ENCODE results near the gene GPATCH4. TPM values are rescaled to one million over a fixed set of nuclear protein-coding genes. Genes with fewer than 3 reads are reported as not detected.
"Not testable (repeated sequence)": the region's sequence is repeated elsewhere in the genome, so short reads cannot be mapped to it uniquely, and the experiment has no call there.

Gene GPATCH4
- total RNA-seq, 2 donors from 2014 or later = 47.9 to 135 TPM

DNA sequence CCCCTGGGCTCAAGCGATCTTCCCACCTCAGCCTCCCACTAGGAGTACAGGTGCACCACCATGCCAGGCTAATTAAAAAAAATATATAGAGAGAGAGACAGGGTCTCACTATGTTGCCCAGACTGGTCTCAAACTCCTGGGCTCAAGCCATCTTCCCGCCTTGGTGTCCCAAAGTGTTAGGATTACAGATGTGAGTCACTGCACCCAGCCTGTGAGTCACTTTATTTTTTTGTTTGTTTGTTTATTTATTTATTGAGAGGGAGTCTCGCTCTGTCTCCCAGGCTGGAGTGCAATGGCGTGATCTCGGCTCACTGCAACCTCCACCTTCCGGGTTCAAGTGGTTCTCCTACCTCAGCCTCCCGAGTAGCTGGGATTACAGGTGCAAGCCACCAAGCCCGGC is 13.4 kb downstream of the GPATCH4 start:
- not testable (repeated sequence) for DNase-seq (ENCODE audit: low spot score); H3K9me3 Mint-ChIP-seq; H3K36me3 Mint-ChIP-seq; H3K4me3 Mint-ChIP-seq; ATAC-seq; H3K27me3 Mint-ChIP-seq; H3K27ac Mint-ChIP-seq
- H3K4me1 Mint-ChIP-seq (ENCODE audit: low read depth in 2 of 2) = peaks cover 9 to 15% of the 10 kb centered on the region in 2 donors

- ATAC-seq (no peak), DNase-seq (ENCODE audit: low spot score) (no peak)
- Mint-ChIP-seq H3K36me3 (no peaks in the 10 kb centered on the region), H3K4me3 (no peak overlapping the region), H3K27ac (no peak overlapping the region), H3K27me3 (no peaks in the 10 kb centered on the region), H3K4me1 (ENCODE audit: low read depth in 2 of 2) (peaks cover 5 to 9% of the 10 kb centered on the region in 2 donors), H3K9me3 (no peaks in the 10 kb centered on the region)
Observed at GRCh38 chr1:156586892-156587477, 14.3 kb downstream of the GPATCH4 start.

- no peak overlapping the region for H3K4me3 Mint-ChIP-seq
- H3K4me1 Mint-ChIP-seq (ENCODE audit: low read depth in 2 of 2) = peaks cover 5 to 9% of the 10 kb centered on the region in 2 donors
- H3K9me3 Mint-ChIP-seq = no peaks in the 10 kb centered on the region
- ATAC-seq (no peak), DNase-seq (ENCODE audit: low spot score) (no peak)
- no peaks in the 10 kb centered on the region for H3K36me3 Mint-ChIP-seq
- no peaks in the 10 kb centered on the region for H3K27me3 Mint-ChIP-seq
- no peak overlapping the region for H3K27ac Mint-ChIP-seq
Observed at GRCh38 chr1:156586323-156586722, 15.0 kb downstream of the GPATCH4 start.

- Mint-ChIP-seq H3K9me3 (no peaks in the 10 kb centered on the region), H3K36me3 (no peaks in the 10 kb centered on the region), H3K4me3 (no peak overlapping the region), H3K4me1 (ENCODE audit: low read depth in 2 of 2) (peaks cover 3 to 4% of the 10 kb centered on the region in 2 donors), H3K27ac (no peak overlapping the region), H3K27me3 (no peaks in the 10 kb centered on the region)
- ATAC-seq (no peak), DNase-seq (ENCODE audit: low spot score) (no peak)
Observed at GRCh38 chr1:156584813-156585212, 16.5 kb downstream of the GPATCH4 start.

GRCh38 chr1:156583821-156584622 is 17.3 kb downstream of the GPATCH4 start:
- DNase-seq (ENCODE audit: low spot score) = no peak
- peaks cover 3 to 4% of the 10 kb centered on the region in 2 donors for H3K4me1 Mint-ChIP-seq (ENCODE audit: low read depth in 2 of 2)
- peak overlapping the region; percentile 27 for H3K4me3 Mint-ChIP-seq
- no peaks in the 10 kb centered on the region for H3K27me3 Mint-ChIP-seq
- H3K9me3 Mint-ChIP-seq = no peaks in the 10 kb centered on the region
- H3K27ac Mint-ChIP-seq = no peak overlapping the region
- ATAC-seq = peak; percentile 37 to 64
- H3K36me3 Mint-ChIP-seq = no peaks in the 10 kb centered on the region

- Mint-ChIP-seq H3K9me3 (no peaks in the 10 kb centered on the region), H3K27me3 (no peaks in the 10 kb centered on the region), H3K36me3 (no peaks in the 10 kb centered on the region), H3K4me3 (peak overlapping the region; percentile 16), H3K27ac (peak overlapping the region; percentile 68 to 88), H3K4me1 (ENCODE audit: low read depth in 2 of 2) (peaks cover 4 to 5% of the 10 kb centered on the region in 2 donors)
- DNase-seq (ENCODE audit: low spot score) (no peak), ATAC-seq (peak in 1 of 2 donors; percentile 25)
Observed at GRCh38 chr1:156582388-156583017, 18.8 kb downstream of the GPATCH4 start.

DNA sequence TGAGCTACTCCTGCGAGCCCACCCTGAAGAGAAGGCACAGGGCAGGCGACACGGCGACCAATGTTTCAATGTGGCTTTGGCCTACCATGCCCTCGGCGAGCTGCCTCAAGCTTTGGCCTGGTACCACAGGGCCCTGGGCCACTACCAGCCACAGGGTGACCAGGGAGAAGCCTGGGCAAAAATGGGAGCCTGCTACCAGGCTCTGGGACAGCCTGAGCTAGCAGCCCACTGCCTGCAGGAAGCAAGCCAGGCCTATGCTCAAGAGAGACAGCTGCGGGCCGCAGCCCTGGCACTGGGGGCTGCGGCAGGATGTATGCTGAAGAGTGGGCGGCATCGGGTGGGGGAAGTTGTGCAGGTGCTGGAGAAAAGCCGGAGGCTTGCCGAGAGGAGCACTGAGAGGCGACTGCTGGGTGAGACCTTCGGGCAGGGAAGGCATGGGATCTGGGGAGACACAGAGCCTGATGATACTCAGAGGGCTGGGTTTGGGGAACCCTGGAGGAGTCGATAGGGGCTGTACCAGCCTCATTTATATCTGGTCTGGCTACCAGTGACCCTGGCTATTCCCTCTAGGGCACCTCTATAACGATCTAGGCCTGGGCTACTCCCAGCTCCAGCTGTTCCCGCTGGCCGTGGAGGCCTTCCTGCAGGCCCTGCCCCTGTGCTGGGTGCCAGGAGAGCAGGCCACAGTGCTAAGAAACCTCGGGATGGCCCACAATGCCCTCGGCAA is 19.5 kb downstream of the GPATCH4 start:
- Mint-ChIP-seq H3K4me1 (ENCODE audit: low read depth in 2 of 2) (peaks cover 4 to 5% of the 10 kb centered on the region in 2 donors), H3K27me3 (no peaks in the 10 kb centered on the region), H3K4me3 (peak overlapping the region; percentile 16), H3K9me3 (no peaks in the 10 kb centered on the region), H3K27ac (peak overlapping the region; percentile 68 to 88), H3K36me3 (no peaks in the 10 kb centered on the region)
- peak; percentile 59 to 68 for ATAC-seq
- DNase-seq (ENCODE audit: low spot score) = no peak

DNA sequence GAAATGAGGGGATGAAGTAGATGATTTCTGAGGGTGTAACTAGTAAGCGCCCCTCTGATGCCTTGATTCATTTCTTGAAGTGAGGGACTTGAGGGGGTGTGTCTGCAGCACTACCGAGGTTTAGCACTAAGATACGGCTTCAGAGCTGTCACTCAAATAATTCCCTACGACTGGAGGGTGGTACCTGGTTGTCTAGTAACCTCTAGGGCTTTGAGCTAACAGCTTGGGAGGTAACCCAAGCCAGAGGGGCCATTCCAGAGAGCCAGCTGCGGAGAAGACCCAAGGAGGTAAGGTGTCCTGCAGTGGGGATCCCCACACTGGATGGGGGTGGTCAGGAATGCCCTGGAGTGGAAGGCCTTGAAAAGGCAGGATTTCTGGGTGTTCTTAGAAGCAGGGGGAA is 21.8 kb downstream of the GPATCH4 start, which contains the start of gene TTC24:
Gene TTC24 (plus strand): TSS at position 252 of the 400 bp plus-strand sequence. CDS start 1,642 bp downstream, outside the sequence.
- no peak within 1 kb of the TSS for H3K27ac Mint-ChIP-seq

DNA sequence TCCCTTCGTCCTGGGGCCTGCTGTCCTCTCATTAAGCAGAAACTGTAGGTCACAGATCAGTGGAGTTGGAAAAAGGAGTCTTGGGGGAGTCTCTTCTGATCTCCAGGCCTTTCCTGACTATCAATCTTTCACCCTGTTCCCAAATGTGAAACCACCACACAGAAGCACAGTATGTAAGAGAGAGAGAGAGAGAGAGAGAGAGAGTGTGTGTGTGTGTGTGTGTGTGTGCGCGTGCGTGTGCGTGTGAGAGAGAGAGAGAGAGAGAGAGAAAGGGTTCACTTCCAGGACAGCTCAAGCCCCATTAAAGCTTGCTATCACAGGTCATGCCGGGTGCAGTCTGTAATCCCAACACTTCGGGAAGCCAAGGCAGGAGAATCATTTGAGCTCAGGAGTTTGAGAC is 23.2 kb downstream of the GPATCH4 start:
- peaks cover 4 to 6% of the 10 kb centered on the region in 2 donors for H3K4me1 Mint-ChIP-seq (ENCODE audit: low read depth in 2 of 2)
- H3K36me3 Mint-ChIP-seq = no peaks in the 10 kb centered on the region
- no peaks in the 10 kb centered on the region for H3K9me3 Mint-ChIP-seq
- DNase-seq (ENCODE audit: low spot score) (no peak), ATAC-seq (no peak)
- no peak overlapping the region for H3K27ac Mint-ChIP-seq
- H3K27me3 Mint-ChIP-seq = peaks cover 6 to 18% of the 10 kb centered on the region in 2 donors
- H3K4me3 Mint-ChIP-seq = no peak overlapping the region

More for the DNA sequence above, 21.8 kb downstream of the GPATCH4 start, which contains the start of gene TTC24:
- ATAC-seq (no peak), DNase-seq (ENCODE audit: low spot score) (no peak)
- Mint-ChIP-seq H3K36me3 (no peaks in the 10 kb centered on the region), H3K4me1 (ENCODE audit: low read depth in 2 of 2) (peaks cover 6 to 7% of the 10 kb centered on the region in 2 donors), H3K9me3 (no peaks in the 10 kb centered on the region), H3K27me3 (peaks cover 3 to 7% of the 10 kb centered on the region in 2 donors), H3K4me3 (no peak within 1 kb of the TSS)

- Mint-ChIP-seq H3K36me3 (no peaks in the 10 kb centered on the region), H3K27me3 (peaks cover 11 to 23% of the 10 kb centered on the region in 2 donors), H3K27ac (no peak overlapping the region), H3K4me3 (no peak overlapping the region), H3K9me3 (no peaks in the 10 kb centered on the region), H3K4me1 (ENCODE audit: low read depth in 2 of 2) (peaks cover 6 to 11% of the 10 kb centered on the region in 2 donors)
- DNase-seq (ENCODE audit: low spot score) (no peak), ATAC-seq (no peak)
Observed at GRCh38 chr1:156577550-156577949, 23.7 kb downstream of the GPATCH4 start.

GRCh38 chr1:156574039-156574633 is 27.1 kb downstream of the GPATCH4 start:
- Mint-ChIP-seq H3K27me3 (peaks cover 24 to 40% of the 10 kb centered on the region in 2 donors), H3K27ac (no peak overlapping the region)
- ATAC-seq = no peak

DNA sequence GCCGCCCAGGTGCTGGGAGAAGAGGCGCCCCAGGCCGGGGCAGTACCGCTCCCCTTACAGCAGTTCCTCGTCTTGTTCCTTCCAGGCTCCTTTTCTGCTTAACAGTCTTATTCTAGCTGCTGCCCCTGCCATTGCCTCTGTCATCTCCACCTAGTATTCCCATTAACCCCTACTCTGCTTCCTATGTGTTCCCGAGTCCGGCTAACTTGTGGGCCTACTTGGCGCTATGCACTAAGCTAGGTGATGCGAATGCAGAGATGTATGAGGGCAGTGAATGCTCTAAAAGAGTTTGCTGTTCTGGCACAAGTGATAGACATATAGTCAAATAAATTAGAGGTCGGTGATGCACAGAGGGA is 28.6 kb downstream of the GPATCH4 start:
- DNase-seq (ENCODE audit: low spot score) = no peak
- peak overlapping the region; percentile 92 for H3K4me3 Mint-ChIP-seq
- H3K27me3 Mint-ChIP-seq = peaks cover 24 to 40% of the 10 kb centered on the region in 2 donors
- no peak for ATAC-seq
- H3K27ac Mint-ChIP-seq = peak overlapping the region in 1 of 2 donors; percentile 46
- H3K9me3 Mint-ChIP-seq = no peaks in the 10 kb centered on the region
- no peaks in the 10 kb centered on the region for H3K36me3 Mint-ChIP-seq
- H3K4me1 Mint-ChIP-seq (ENCODE audit: low read depth in 2 of 2) = peaks cover 10 to 20% of the 10 kb centered on the region in 2 donors

More at GRCh38 chr1:156574039-156574633, 27.1 kb downstream of the GPATCH4 start:
- Mint-ChIP-seq H3K36me3 (no peaks in the 10 kb centered on the region), H3K9me3 (no peaks in the 10 kb centered on the region), H3K4me3 (no peak overlapping the region), H3K4me1 (ENCODE audit: low read depth in 2 of 2) (peaks cover 10 to 22% of the 10 kb centered on the region in 2 donors)
- DNase-seq (ENCODE audit: low spot score) = no peak
